Activated T-cell treated with anti-CD3 and anti-CD28 coated beads for 4 hours (primary cell): Measurements from ENCODE around the gene VPREB1.
"Not testable (repeated sequence)": the region's sequence is repeated elsewhere in the genome, so short reads cannot be mapped to it uniquely, and the experiment has no call there.

Source experiments
- DNase-seq: peaks from one replicate; pipeline ENCODE4 v3.0.0-alpha.2; 2020

VPREB1 gene

GRCh38 chr22:22214819-22215329, 29.7 kb upstream of the VPREB1 start:
- DNase-seq = no peak

- no peak for DNase-seq
Measured at GRCh38 chr22:22215659-22216449, 28.7 kb upstream of the VPREB1 start.

GRCh38 chr22:22216450-22216959, 28.1 kb upstream of the VPREB1 start:
- DNase-seq = no peak

- DNase-seq = no peak
Measured at GRCh38 chr22:22218302-22218701, 26.3 kb upstream of the VPREB1 start.

GRCh38 chr22:22219140-22219996, 25.2 kb upstream of the VPREB1 start:
- DNase-seq = no peak

GRCh38 chr22:22221043-22221442, 23.5 kb upstream of the VPREB1 start:
- DNase-seq = not testable (repeated sequence)

GRCh38 chr22:22226448-22227187, 18.0 kb upstream of the VPREB1 start:
- no peak for DNase-seq

- DNase-seq = no peak
Measured at GRCh38 chr22:22228421-22228820, 16.2 kb upstream of the VPREB1 start.

GRCh38 chr22:22228921-22229320, 15.7 kb upstream of the VPREB1 start:
- no peak for DNase-seq

GRCh38 chr22:22229683-22230420, 14.7 kb upstream of the VPREB1 start:
- no peak for DNase-seq

- DNase-seq = no peak
Measured at GRCh38 chr22:22230438-22230837, 14.1 kb upstream of the VPREB1 start.

- no peak for DNase-seq
Measured at GRCh38 chr22:22233081-22233480, 11.5 kb upstream of the VPREB1 start.

GRCh38 chr22:22235558-22235957, 9.0 kb upstream of the VPREB1 start:
- peak; percentile 49 for DNase-seq

- no peak for DNase-seq
Measured at GRCh38 chr22:22237521-22237920, 7.1 kb upstream of the VPREB1 start.

GRCh38 chr22:22239311-22239939, 5.2 kb upstream of the VPREB1 start:
- no peak for DNase-seq

- DNase-seq = no peak
Measured at GRCh38 chr22:22241554-22241898, 3.1 kb upstream of the VPREB1 start.

- no peak for DNase-seq
Measured at GRCh38 chr22:22242488-22242887, 2.1 kb upstream of the VPREB1 start.

- no peak for DNase-seq
Measured at GRCh38 chr22:22243033-22243680, 1.4 kb upstream of the VPREB1 start.

GRCh38 chr22:22245256-22245909, 797 bp downstream of the VPREB1 start:
- no peak for DNase-seq

GRCh38 chr22:22245935-22246525, 1.4 kb downstream of the VPREB1 start:
- DNase-seq = no peak
